Measurements from ENCODE around the gene TEX2.
A peak's percentile ranks its signal among the peaks of the same experiment; 100 is the strongest.

TEX2 gene

DNA sequence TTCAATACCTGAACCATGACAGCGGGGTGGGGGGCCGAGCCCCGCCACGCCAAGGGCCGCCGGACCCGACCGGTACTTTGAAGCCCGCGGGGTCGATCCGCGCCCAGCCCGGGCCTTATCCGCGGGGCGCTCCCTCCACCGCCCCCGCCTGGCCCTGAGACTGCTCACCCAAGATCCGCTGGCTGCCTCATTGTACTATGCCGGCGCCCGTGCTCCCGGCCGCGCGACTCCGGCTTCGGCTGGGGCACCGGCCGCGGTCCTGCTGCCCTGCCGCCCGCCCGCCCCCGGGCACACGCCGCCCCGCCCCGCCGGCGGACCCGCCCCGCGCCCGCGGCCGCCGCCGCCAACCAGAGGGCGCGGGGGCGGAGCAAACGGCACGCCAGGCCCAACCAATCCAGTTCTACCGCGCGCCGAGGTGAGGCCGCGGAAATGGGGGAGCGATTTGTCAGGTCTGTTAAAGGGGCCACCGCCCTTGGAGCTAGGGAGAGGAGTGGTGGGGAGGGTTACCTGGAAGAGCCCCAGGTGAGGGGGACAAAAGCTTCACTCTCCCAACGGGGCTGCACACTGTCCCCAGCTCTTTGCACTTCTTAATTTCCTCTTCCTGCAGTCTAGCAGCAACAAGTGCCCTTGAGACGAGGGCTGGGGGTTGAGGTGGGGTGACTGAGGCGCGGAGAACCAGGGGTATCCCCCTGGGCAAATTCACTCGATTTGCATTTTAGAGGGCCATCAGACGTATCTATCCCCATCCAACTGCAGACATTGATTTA lies at the start of gene TEX2:
TSS of gene TEX2 (minus strand) at position 261 of the 767 bp plus-strand sequence. CDS start 49,043 bp downstream, outside the sequence.
- DNase-seq (ENCODE audit: low read depth): peak; percentile 91

- DNase-seq (ENCODE audit: low read depth): no peak
These were observed 46.6 kb upstream of the TEX2 start for GRCh38 chr17:64309710-64310109.

DNA sequence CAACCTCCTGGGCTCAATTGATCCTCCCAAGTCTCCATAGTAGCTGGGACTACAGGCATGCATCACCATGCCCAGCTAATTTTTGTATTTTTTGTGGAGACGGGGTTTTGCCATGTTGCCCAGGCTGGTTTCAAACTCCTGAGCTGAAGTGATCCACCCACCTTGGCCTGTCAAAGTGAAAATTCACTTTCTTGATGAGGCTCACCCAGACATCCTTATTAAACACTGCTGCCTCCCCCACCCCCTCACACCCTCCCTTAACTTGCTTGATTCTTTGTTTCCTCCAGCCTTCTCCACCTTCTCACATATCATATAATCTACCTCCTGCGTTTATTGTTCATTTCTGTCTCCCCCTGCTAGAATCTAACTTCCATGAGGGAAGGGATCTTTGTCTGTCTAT lies 46.0 kb upstream of the TEX2 start:
- no peak for DNase-seq (ENCODE audit: low read depth)

DNA sequence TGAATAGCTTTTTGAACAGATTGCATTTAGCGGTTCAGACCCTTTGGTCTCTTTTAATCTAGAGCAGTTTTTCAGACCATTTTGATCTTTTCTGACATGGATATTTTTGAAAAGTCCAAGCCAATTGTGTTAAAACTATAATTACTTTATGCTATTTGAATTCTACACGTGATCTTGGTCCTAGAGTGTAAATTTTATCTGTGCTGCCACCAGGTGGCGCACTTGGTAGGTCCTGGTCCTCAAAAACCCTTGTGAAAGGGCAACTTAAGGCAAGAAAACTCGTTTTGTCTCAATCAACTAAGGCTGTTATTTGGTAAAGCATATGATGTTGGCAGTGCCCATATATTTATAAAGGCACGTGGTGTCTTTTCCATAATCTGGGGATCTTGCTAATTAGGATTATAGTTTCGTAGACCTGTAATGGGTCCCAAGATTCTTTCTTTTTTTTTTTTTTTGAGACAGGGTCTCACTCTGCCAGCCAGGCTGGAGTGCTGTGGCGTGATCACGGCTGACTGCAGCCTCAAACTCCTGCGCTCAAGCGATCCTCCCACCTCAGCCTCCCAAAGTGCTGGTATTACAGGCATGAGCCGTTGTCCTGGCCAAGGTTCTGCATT lies 43.9 kb upstream of the TEX2 start:
- DNase-seq (ENCODE audit: low read depth): peak; percentile 57

- no peak for DNase-seq (ENCODE audit: low read depth)
These were observed 41.5 kb upstream of the TEX2 start for GRCh38 chr17:64304551-64304950.

- DNase-seq (ENCODE audit: low read depth): no peak
These were observed 37.6 kb upstream of the TEX2 start for GRCh38 chr17:64300699-64300965.

GRCh38 chr17:64297467-64298088 lies 34.5 kb upstream of the TEX2 start:
- DNase-seq (ENCODE audit: low read depth): no peak

GRCh38 chr17:64296246-64296645 lies 33.2 kb upstream of the TEX2 start:
- no peak for DNase-seq (ENCODE audit: low read depth)

GRCh38 chr17:64295146-64295545 lies 32.1 kb upstream of the TEX2 start:
- DNase-seq (ENCODE audit: low read depth): no peak

GRCh38 chr17:64291268-64291851 lies 28.3 kb upstream of the TEX2 start:
- no peak for DNase-seq (ENCODE audit: low read depth)

GRCh38 chr17:64289741-64290141 lies 26.7 kb upstream of the TEX2 start:
- DNase-seq (ENCODE audit: low read depth): no peak

DNA sequence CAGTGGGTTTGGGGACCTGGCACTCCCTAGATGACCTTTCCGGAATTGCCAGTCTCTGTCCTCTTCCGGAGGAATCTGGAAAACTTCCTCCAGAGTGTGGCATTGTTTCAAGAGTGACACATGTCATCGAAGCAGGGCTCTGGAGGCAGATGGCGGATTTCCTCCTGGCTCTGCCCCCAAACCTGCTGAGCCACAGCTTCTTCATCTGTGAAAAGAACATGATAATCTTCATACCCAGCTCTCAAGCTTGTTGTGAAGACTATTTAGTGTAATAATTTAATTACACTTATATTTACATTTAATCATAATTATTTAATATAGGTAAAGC lies 19.7 kb upstream of the TEX2 start:
- no peak for DNase-seq (ENCODE audit: low read depth)

DNA sequence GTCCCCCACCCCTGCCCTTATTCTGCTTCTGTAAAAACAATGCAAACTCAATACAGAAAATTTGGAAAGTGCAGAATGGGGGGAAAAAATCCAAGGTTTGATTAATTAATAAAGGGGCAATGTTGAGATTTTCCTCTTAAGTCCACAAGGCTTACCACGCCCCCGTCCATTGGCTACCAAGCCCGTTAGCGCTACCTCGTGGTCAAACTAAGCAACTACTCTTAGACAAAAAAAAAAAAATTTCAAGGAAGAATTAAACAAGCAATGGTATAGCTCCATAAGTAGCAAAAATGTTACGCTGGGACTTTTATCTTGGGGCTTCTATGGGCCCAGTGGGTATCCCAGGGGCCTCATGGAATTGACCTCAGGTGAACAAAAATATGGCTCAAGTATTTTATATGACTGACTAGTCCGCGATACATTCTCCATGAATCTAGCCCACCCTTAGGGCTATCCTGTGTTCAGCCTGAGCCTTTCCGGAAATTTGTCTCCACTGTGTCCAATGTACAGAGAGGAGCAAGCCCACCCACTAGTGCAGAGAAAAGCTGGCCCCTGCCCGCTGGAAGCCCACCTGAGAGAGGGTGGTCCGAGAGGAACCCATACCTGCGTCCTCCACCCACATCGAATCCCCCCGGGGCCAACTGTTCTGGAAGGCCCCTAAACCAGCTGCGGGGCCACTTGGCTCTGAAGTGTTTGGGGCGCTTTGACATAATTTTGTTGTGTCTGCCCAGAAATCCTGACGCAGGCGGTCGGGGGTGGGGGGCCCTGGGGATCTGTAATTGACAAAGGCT lies 19.1 kb upstream of the TEX2 start:
- peak; percentile 37 for DNase-seq (ENCODE audit: low read depth)

DNA sequence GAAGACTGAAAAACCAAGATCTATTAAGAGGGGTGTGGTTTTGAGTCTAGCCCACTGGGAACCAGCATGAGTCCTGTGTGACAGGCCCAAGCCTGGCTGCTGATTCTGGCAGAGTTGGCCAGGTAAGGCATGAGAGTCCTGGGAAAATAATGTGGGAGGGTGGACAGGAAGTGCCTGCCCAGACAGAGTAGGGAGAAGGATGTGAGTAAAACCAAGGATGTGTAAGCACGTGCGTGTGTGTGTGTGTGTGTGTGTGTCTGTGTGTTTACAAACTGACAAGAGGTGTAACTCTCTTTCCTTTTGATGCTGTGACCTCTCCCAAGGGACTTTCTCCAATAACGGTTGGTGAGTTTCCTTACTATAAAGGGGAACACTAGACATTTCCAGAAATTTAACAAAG lies 15.6 kb upstream of the TEX2 start:
- no peak for DNase-seq (ENCODE audit: low read depth)

- DNase-seq (ENCODE audit: low read depth): no peak
These were observed 14.9 kb upstream of the TEX2 start for GRCh38 chr17:64277831-64278562.

- DNase-seq (ENCODE audit: low read depth): no peak
These were observed 14.0 kb upstream of the TEX2 start for GRCh38 chr17:64276961-64277505.

GRCh38 chr17:64275016-64275415 lies 12.0 kb upstream of the TEX2 start:
- no peak for DNase-seq (ENCODE audit: low read depth)

DNA sequence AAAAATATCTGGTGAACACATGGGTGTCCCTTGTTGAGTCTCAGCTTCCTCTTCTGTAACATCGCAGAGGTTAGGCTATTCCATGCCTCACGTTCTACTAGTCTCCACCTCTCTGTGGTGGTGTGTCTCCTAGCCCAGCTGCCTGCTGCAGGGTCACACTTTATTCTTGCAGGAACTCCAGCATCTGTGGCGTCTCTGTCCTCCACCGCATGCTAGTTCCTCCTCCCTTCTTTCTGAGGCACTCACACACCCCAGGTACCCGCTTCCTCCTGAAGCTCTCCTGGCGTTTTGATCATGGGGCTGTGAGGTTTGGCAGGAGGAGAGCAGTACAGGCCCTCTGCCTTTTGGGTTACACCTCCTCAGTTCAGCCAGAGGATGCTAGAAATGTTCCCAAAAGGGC lies 9.9 kb upstream of the TEX2 start:
- DNase-seq (ENCODE audit: low read depth): no peak

DNA sequence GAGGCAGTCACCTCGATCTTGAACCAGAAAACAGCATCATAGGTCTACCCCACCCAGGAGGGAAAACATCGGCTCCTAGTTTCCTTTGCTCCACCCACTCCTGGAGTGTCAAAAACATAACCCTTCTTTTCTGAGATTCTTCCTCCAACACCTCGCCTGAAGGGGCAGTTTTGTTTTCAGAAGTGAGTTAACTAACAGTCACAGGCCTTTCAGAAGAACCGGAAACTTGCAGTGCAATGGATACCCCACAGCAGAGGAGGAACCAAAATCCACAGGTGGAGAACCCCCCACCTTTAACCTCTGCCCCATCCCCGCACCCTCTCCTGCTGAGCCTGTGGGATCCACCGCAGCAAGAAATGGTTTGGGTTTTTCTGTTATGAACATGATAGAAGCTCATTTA lies 7.8 kb upstream of the TEX2 start:
- DNase-seq (ENCODE audit: low read depth): no peak

- no peak for DNase-seq (ENCODE audit: low read depth)
These were observed 6.9 kb upstream of the TEX2 start for GRCh38 chr17:64269687-64270649.
